GM13977 (cell line): ENCODE results near the gene CAMKK2.
"Not testable (repeated sequence)": the region's sequence is repeated elsewhere in the genome, so short reads cannot be mapped to it uniquely, and the experiment has no call there.

Experiments
- DNase-seq: peaks from one replicate; pipeline ENCODE4 v3.0.0; 2012; ENCODE audit warnings: low spot score
- in situ Hi-C: fragments of 300-500 bp; cut with MboI; formaldehyde crosslinking; loops from one replicate; pipeline ENCODE4 v1.12.0; 2022; ENCODE audit warnings: low sequenced_read_pairs, low pct_unique_long_range_greater_than_20kb, mixed read lengths, inconsistent platforms; ENCODE audit not compliant: unreplicated experiment
- TF ChIP-seq, protein P1 (sequence below): IDR thresholded peaks from 2 replicates; pipeline ENCODE4 v1.5.1; 2012; ENCODE audit warnings: mild to moderate bottlenecking, control low read depth; ENCODE audit not compliant: insufficient read depth; ENCODE audit errors: extremely low read depth, missing control alignments

Gene CAMKK2

DNA sequence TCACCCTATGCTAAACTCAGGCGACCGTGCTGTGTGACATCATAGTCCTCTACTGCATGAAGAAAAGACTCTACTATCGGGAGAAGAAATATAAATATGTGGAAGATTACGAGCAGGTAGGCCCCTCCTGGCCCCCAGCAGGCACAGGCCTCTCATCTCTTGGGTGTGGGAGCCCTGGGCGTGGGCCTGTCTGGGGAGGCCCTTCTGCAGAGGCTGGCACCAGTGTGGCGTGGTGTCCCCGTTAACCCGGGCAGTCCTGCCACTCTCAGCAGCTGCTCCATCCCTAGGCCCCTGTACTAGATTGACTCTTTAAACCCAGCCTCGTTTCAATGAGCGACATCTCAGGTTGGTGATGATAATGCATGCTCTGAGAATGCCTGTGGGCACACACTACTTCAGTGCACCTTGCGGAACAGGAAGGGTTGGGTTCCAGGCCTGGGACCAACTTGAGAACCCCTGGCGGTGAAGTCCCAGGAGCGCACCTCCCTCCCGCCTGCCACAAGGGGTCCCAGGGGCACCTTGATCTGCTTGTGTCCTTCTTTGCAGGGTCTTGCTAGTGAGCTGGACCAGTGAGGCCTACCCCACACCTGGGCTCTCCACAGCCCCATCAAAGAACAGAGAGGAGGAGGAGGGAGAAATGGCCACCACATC, 63.4 kb downstream of the CAMKK2 start:
- in situ Hi-C loops, result no loop called here
- TF ChIP-seq, protein P1, sequence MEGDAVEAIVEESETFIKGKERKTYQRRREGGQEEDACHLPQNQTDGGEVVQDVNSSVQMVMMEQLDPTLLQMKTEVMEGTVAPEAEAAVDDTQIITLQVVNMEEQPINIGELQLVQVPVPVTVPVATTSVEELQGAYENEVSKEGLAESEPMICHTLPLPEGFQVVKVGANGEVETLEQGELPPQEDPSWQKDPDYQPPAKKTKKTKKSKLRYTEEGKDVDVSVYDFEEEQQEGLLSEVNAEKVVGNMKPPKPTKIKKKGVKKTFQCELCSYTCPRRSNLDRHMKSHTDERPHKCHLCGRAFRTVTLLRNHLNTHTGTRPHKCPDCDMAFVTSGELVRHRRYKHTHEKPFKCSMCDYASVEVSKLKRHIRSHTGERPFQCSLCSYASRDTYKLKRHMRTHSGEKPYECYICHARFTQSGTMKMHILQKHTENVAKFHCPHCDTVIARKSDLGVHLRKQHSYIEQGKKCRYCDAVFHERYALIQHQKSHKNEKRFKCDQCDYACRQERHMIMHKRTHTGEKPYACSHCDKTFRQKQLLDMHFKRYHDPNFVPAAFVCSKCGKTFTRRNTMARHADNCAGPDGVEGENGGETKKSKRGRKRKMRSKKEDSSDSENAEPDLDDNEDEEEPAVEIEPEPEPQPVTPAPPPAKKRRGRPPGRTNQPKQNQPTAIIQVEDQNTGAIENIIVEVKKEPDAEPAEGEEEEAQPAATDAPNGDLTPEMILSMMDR, result no peak
- no peak for DNase-seq

DNA sequence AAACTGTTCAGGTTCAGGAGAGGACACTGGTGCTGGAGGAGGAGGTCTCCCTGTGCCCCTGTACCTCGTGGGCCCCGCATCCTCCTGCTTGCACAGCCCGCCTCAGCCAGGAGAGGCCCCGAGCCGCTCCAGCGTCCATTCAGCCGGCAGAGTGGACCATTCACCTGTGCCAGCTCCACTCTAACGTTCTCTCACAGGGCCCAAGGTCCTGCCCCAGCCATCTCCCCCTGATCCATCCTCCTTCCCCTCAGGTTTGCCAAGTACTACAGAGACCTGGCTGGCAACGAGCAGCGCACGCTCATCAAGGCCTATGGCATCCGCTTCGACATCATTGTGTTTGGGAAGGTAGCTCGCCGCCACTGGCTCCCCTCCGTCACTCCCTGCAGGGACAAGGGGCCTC, 64.3 kb downstream of the CAMKK2 start:
- no peak for DNase-seq
- in situ Hi-C loops, result no loop called here
- TF ChIP-seq, protein P1, result no peak

DNA sequence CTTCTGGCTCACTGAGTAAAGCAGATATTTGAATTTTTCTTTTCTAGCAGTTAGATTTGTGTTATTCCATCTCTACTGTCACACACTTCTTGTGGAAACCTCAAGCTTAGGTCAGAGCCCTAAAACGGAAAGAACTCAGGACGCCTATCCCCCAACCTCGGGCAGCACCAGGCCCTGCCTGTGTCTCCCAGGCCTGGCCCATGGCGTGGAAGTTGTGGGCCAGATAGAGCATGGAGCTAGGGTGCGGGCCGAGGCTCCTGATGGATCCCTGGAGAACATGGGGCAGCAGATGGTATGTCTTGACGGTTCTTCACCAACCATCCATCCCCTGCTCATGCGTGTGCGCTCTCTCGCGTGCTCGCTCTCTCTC, 66.0 kb downstream of the CAMKK2 start:
- DNase-seq, result no peak
- in situ Hi-C loops, result no loop called here
- TF ChIP-seq, protein P1, result no peak

DNA sequence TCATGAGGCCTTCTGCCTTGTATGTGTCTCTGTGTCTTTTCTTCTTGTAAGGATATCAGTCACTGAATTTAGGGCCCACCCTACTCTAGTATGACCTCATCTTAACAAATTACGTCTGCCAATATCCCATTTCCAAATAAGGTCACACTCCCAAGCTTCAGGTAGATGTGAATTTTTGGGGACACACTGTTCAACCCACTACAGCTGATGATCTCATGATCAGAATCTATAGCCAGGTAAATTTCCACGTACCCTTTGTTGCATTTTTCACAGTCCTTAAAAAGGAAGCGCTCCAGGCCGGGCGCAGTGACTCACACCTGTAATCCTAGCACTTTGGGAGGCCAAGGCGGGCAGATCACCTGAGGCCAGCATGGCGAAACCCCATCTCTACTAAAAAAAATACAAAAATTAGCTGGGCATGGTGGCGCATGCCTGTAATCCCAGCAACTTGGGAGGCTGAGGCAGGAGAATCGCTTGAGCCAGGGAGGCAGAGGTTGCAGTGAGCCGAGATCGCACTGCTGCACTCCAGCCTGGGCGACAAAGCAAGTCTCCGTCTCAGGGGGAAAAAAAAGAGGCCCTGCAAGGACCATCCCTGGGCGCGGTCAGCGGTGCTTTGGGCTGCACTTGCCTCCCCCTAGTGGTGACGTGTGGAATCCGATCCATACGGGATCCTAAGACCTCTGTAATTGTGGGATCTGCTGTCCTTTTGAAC, 66.5 kb downstream of the CAMKK2 start:
- in situ Hi-C loops, result not testable (repeated sequence)
- DNase-seq, result peak; percentile 81
- TF ChIP-seq, protein P1, result peak; percentile 87

DNA sequence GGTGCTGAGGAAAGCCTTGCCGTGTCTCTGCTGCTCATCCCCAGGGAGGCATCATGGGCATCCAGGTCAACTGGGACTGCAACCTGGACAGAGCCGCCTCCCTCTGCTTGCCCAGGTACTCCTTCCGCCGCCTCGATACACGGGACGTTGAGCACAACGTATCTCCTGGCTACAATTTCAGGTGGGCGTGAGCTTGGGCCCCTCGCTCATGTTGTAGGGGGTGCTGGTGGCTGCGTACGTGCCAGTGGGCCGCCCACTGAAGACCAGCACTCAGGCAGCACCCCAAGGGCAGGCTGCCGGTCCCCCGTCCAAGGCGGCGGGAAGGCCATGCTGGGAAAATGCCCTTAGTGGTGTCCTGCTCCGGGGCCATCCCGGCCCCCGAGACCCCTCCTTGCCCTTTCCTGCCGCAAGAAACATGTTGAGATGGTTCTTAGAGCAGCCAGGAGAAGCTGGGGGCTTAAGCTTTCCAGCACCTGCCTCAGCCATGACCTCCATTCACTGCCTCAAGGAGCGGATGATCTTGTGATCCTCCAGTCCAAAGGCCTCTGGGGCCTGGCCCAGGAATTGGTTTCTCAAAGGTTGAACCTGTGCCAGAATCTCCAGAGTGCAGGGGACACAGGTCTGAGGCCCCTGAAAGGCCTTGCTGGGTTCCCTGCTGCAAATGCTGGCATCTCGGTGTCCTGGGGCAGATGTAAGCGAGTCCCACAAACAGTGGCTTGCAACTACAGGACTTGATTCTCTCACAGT, 67.4 kb downstream of the CAMKK2 start:
- no peak for DNase-seq
- TF ChIP-seq, protein P1, result no peak
- in situ Hi-C loops, result no loop called here

DNA sequence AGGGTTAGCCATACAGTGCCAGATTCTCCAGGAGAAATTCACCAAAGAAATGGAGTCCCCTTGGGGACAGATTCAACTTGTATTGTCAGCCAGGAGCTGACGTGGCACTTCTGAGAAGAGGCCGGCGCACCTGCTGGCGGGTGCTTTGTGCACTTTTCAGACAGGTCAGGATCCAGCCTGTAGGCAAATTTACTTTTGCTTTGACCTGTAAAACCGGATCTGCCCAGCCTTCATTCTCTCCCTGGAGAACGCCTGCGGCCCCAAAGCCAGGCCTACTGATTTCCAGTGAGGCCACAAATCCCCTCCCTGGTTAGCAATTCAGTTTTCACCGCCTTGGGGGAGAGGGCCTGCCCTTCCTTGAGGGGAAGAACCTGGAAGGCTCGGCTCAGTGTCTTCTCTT, 69.2 kb downstream of the CAMKK2 start:
- DNase-seq, result peak; percentile 75
- TF ChIP-seq, protein P1, result no peak
- in situ Hi-C loops, result no loop called here

DNA sequence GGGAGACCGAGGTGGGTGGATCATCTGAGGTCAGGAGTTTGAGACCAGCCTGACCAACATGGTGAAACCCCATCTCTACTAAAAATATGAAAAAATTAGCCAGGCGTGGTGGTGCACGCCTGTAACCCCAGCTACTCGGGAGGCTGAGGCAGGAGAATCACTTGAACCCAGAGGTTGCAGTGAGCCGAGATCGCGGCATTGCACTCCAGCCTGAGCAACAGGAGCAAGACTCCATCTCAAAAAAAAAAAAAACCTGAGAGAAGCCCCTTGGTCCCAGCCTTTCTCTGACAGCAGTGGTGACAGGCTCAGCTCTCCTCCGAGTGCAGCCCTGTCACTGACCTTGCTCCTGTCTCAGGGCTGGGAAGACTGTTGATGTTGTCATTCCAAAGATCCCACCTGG, 69.6 kb downstream of the CAMKK2 start:
- DNase-seq, in situ Hi-C loops: not testable (repeated sequence)
